ENCODE data around the gene SC5D.

SC5D gene

GRCh38 chr11:121292495-121293287, at the start of gene SC5D:
Gene SC5D (plus strand): TSS chr11:121292771. CDS start chr11:121303376, 10,605 bp downstream.
- DNase-seq: peak; percentile 73

GRCh38 chr11:121244884-121245283, 47.7 kb upstream of the SC5D start:
- no peak for DNase-seq

- no peak for DNase-seq
Measured at GRCh38 chr11:121246021-121246768, 46.4 kb upstream of the SC5D start.

- DNase-seq: no peak
Measured at GRCh38 chr11:121246769-121247035, 45.9 kb upstream of the SC5D start.

- DNase-seq: no peak
Measured at GRCh38 chr11:121248496-121248895, 44.1 kb upstream of the SC5D start.

GRCh38 chr11:121249039-121249663, 43.4 kb upstream of the SC5D start:
- DNase-seq: peak; percentile 9

- no peak for DNase-seq
Measured at GRCh38 chr11:121250843-121251242, 41.7 kb upstream of the SC5D start.

GRCh38 chr11:121253951-121254350, 38.6 kb upstream of the SC5D start:
- no peak for DNase-seq

- no peak for DNase-seq
Measured at GRCh38 chr11:121254756-121255155, 37.8 kb upstream of the SC5D start.

GRCh38 chr11:121255473-121256125, 37.0 kb upstream of the SC5D start:
- DNase-seq: no peak

- no peak for DNase-seq
Measured at GRCh38 chr11:121257289-121257688, 35.3 kb upstream of the SC5D start.

GRCh38 chr11:121257976-121258375, 34.6 kb upstream of the SC5D start:
- no peak for DNase-seq

GRCh38 chr11:121265586-121265985, 27.0 kb upstream of the SC5D start:
- no peak for DNase-seq

GRCh38 chr11:121268581-121268980, 24.0 kb upstream of the SC5D start:
- DNase-seq: no peak

GRCh38 chr11:121270001-121270678, 22.4 kb upstream of the SC5D start:
- no peak for DNase-seq

- no peak for DNase-seq
Measured at GRCh38 chr11:121274332-121274991, 18.1 kb upstream of the SC5D start.

- DNase-seq: no peak
Measured at GRCh38 chr11:121281698-121282097, 10.9 kb upstream of the SC5D start.

GRCh38 chr11:121282386-121282785, 10.2 kb upstream of the SC5D start:
- no peak for DNase-seq

- DNase-seq: no peak
Measured at GRCh38 chr11:121282886-121283502, 9.6 kb upstream of the SC5D start.

GRCh38 chr11:121291319-121291718, 1.3 kb upstream of the SC5D start:
- no peak for DNase-seq

- DNase-seq: peak; percentile 48
Measured at GRCh38 chr11:121291896-121292494, 576 bp upstream of the SC5D start.

GRCh38 chr11:121293288-121293594, 670 bp downstream of the SC5D start:
- no peak for DNase-seq
